Neural cell (in vitro differentiated cells): Measurements from ENCODE around the gene AGPAT4. TPM values are rescaled to one million over a fixed set of nuclear protein-coding genes. Genes with fewer than 3 reads are reported as not detected.

ENCODE experiments used
- H2AFZ ChIP-seq: fragments of 200-600, 300-800 bp; sonication (generic), shearing (Covaris generic); 2 replicates; pipeline ENCODE4 v1.6.0; 2014; ENCODE audit warnings: low read depth, mild to moderate bottlenecking, antibody characterized with exemption, low read length, moderate library complexity
- H3F3A ChIP-seq: fragments of 200-600 bp; shearing (Covaris generic); 2 replicates; pipeline ENCODE4 v1.6.1; 2016; ENCODE audit warnings: mild to moderate bottlenecking, moderate library complexity, mixed read lengths, antibody characterized with exemption, low read length; ENCODE audit not compliant: insufficient read depth, poor library complexity, severe bottlenecking
- H3K27ac ChIP-seq: fragments of 200-600, 300-800 bp; sonication (generic), shearing (Covaris generic); 2 replicates; pipeline ENCODE4 v1.5.1; 2014; ENCODE audit warnings: mild to moderate bottlenecking, low read length, moderate library complexity
- H3K27me3 ChIP-seq: fragments of 300-800, 200-600 bp; sonication (generic), shearing (Covaris generic); 2 replicates; pipeline ENCODE4 v1.6.0; 2014; ENCODE audit warnings: mild to moderate bottlenecking, low read depth, low read length, moderate library complexity; ENCODE audit not compliant: insufficient read depth
- H3K36me3 ChIP-seq: fragments of 300-800, 200-600 bp; sonication (generic), shearing (Covaris generic); 2 replicates; pipeline ENCODE4 v1.5.1; 2014; ENCODE audit warnings: mild to moderate bottlenecking, antibody characterized with exemption, low read length, moderate library complexity; ENCODE audit not compliant: insufficient read depth
- H3K4me2 ChIP-seq: fragments of 300-800, 200-600 bp; sonication (generic), shearing (Covaris generic); 2 replicates; pipeline ENCODE4 v1.6.0; 2014; ENCODE audit warnings: mild to moderate bottlenecking, low read length
- H3K4me3 ChIP-seq: fragments of 300-800, 200-600 bp; sonication (generic), shearing (Covaris generic); 2 replicates; pipeline ENCODE4 v1.5.1; 2014; ENCODE audit warnings: mild to moderate bottlenecking, low read length, moderate library complexity
- H3K79me2 ChIP-seq: fragments of 200-600 bp; shearing (Covaris generic); replicated peaks from 2 replicates; pipeline ENCODE4 v1.6.0; 2014; ENCODE audit warnings: mild to moderate bottlenecking, low read length, moderate library complexity; ENCODE audit not compliant: insufficient read depth
- H3K9ac ChIP-seq: fragments of 300-800, 200-600 bp; sonication (generic), shearing (Covaris generic); 2 replicates; pipeline ENCODE4 v1.6.1; 2016; ENCODE audit warnings: mild to moderate bottlenecking, low read length, mixed read lengths
- H3K9me2 ChIP-seq: fragments of 200-600 bp; shearing (Covaris generic); 2 replicates; pipeline ENCODE4 v1.6.1; 2016; ENCODE audit warnings: mild to moderate bottlenecking, low read length, mixed read lengths; ENCODE audit not compliant: insufficient read depth
- H3K9me3 ChIP-seq: fragments of 200-600, 300-800 bp; sonication (generic), shearing (Covaris generic); 2 replicates; pipeline ENCODE4 v1.6.1; 2016; ENCODE audit warnings: mild to moderate bottlenecking, mixed run types, low read length, moderate library complexity, mixed read lengths
- H4K20me1 ChIP-seq: fragments of 200-600 bp; shearing (Covaris generic); 2 replicates; pipeline ENCODE4 v1.6.1; 2016; ENCODE audit warnings: mild to moderate bottlenecking, mixed run types; ENCODE audit not compliant: insufficient read depth
- EP300 ChIP-seq: fragments of 450-650 bp; conservative IDR thresholded peaks from 2 replicates; pipeline ENCODE4 v1.6.1; 2014; ENCODE audit warnings: antibody characterized with exemption, mild to moderate bottlenecking, moderate library complexity; ENCODE audit not compliant: poor library complexity, severe bottlenecking
- EZH2 ChIP-seq: fragments of 200-600, 300-800 bp; shearing (Covaris generic), sonication (generic); IDR thresholded peaks from 2 replicates; pipeline ENCODE4 v1.6.1; 2014; ENCODE audit warnings: antibody characterized with exemption, low read length, borderline replicate concordance, mild to moderate bottlenecking; ENCODE audit not compliant: insufficient read depth, poor library complexity, severe bottlenecking
- MXI1 ChIP-seq: fragments of 450-650 bp; conservative IDR thresholded peaks from 2 replicates; pipeline ENCODE4 v1.6.1; 2014; ENCODE audit warnings: antibody characterized with exemption, mild to moderate bottlenecking; ENCODE audit not compliant: poor library complexity, severe bottlenecking
- POLR2AphosphoS5 ChIP-seq: IDR thresholded peaks from 2 replicates; pipeline ENCODE4 v1.6.1; 2012
- RAD21 ChIP-seq: fragments of 450-650 bp; conservative IDR thresholded peaks from 2 replicates; pipeline ENCODE4 v1.6.1; 2014; ENCODE audit warnings: antibody characterized with exemption, mild to moderate bottlenecking, moderate library complexity
- REST ChIP-seq: IDR thresholded peaks from 2 replicates; pipeline ENCODE4 v1.6.1; 2012; ENCODE audit warnings: borderline replicate concordance
- SMC3 ChIP-seq: fragments of 450-650 bp; conservative IDR thresholded peaks from 2 replicates; pipeline ENCODE4 v1.6.1; 2014; ENCODE audit warnings: antibody characterized with exemption, mild to moderate bottlenecking, moderate library complexity; ENCODE audit not compliant: poor library complexity
- TAF1 ChIP-seq: IDR thresholded peaks from 2 replicates; pipeline ENCODE4 v1.6.1; 2012; ENCODE audit warnings: low read depth
- polyA plus RNA-seq: library from polyadenylated mRNA; depleted of rRNA; stranded (reverse); fragments of >200 nt; gene quantifications from 2 replicates; pipeline ENCODE4 v1.2.3, GENCODE V29; 2014
- TF ChIP-seq, protein P1 (sequence below): fragments of 450-650 bp; IDR thresholded peaks from 2 replicates; pipeline ENCODE4 v1.5.1; 2014; ENCODE audit warnings: antibody characterized with exemption, mild to moderate bottlenecking, moderate library complexity; ENCODE audit not compliant: poor library complexity, severe bottlenecking

Gene AGPAT4
- polyA plus RNA-seq, 1 donor from 2014 or later = 42.6 TPM

- no peaks in the 10 kb centered on the region for H3K27me3 ChIP-seq
- H3K9me2 ChIP-seq = no peaks in the 10 kb centered on the region
- peaks cover 9% of the 10 kb centered on the region for H3K36me3 ChIP-seq
- H3K4me3 ChIP-seq = no peak overlapping the region
- no peaks in the 10 kb centered on the region for H4K20me1 ChIP-seq
- TF ChIP-seq, protein P1, sequence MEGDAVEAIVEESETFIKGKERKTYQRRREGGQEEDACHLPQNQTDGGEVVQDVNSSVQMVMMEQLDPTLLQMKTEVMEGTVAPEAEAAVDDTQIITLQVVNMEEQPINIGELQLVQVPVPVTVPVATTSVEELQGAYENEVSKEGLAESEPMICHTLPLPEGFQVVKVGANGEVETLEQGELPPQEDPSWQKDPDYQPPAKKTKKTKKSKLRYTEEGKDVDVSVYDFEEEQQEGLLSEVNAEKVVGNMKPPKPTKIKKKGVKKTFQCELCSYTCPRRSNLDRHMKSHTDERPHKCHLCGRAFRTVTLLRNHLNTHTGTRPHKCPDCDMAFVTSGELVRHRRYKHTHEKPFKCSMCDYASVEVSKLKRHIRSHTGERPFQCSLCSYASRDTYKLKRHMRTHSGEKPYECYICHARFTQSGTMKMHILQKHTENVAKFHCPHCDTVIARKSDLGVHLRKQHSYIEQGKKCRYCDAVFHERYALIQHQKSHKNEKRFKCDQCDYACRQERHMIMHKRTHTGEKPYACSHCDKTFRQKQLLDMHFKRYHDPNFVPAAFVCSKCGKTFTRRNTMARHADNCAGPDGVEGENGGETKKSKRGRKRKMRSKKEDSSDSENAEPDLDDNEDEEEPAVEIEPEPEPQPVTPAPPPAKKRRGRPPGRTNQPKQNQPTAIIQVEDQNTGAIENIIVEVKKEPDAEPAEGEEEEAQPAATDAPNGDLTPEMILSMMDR = no peak
- TF ChIP-seq MXI1 (no peak), TAF1 (no peak), SMC3 (no peak), POLR2AphosphoS5 (no peak), REST (no peak), EP300 (no peak), EZH2 (no peak), RAD21 (no peak)
- no peak overlapping the region for H2AFZ ChIP-seq
- H3K9me3 ChIP-seq = no peaks in the 10 kb centered on the region
- no peak overlapping the region for H3K9ac ChIP-seq
- H3K4me2 ChIP-seq = no peak overlapping the region
- H3K79me2 ChIP-seq = peaks cover 53% of the 10 kb centered on the region
- H3K27ac ChIP-seq = no peak overlapping the region
- peaks cover 3% of the 10 kb centered on the region for H3F3A ChIP-seq
Observed at GRCh38 chr6:161227004-161227960, 46.6 kb downstream of the AGPAT4 start.

- Histone ChIP-seq H4K20me1 (no peaks in the 10 kb centered on the region), H3K4me2 (no peak overlapping the region), H3K4me3 (no peak overlapping the region), H3K9me3 (no peaks in the 10 kb centered on the region), H2AFZ (no peak overlapping the region), H3K27me3 (no peaks in the 10 kb centered on the region), H3K9me2 (no peaks in the 10 kb centered on the region), H3K36me3 (peaks cover 6% of the 10 kb centered on the region), H3K79me2 (peaks cover 48% of the 10 kb centered on the region), H3K27ac (no peak overlapping the region), H3K9ac (no peak overlapping the region), H3F3A (peaks cover 3% of the 10 kb centered on the region)
- TF ChIP-seq, protein P1 = no peak
- no peak for TF ChIP-seq POLR2AphosphoS5
- no peak for TF ChIP-seq TAF1
- TF ChIP-seq MXI1 = no peak
- TF ChIP-seq REST = no peak
- no peak for TF ChIP-seq SMC3
- TF ChIP-seq RAD21 = no peak
- TF ChIP-seq EZH2 = no peak
- TF ChIP-seq EP300 = no peak
Observed at GRCh38 chr6:161226009-161226964, 47.6 kb downstream of the AGPAT4 start.
